ENCODE measurements around the gene UXT.

Gene UXT, protein sequence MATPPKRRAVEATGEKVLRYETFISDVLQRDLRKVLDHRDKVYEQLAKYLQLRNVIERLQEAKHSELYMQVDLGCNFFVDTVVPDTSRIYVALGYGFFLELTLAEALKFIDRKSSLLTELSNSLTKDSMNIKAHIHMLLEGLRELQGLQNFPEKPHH

DNA sequence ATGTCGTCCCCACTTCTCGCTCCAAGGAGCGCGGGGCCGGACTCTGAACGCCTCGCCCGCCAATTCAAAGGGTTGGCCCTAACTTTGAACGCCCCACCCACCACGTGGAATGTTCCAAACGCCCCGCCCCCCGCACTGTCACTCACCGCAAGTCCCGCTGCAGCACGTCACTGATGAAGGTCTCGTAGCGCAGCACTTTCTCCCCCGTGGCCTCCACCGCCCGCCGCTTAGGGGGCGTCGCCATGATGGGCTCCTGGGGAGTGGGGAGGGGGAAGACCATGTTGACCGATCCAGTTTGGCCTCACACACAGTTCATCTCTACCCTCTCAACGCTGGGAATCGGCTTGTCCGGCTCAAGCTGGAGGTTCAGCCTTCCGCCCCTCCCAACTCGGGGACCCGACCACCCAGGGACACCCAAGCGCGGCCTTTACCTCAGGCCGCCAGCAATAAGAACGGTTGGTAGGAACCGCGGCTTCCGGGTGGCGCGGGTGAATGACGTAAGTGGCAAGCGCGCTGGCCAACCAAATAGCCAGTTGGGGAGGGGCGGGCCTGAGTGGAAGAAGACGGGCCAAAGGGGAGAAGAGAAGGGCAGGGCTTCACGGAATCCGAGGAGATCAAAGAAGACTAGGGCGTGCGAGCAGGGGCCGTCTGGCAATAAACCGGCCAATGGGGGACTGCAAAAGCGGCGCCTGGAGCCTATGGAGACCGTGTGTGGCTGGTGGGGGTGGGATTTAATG, at the start of gene UXT:
UXT (minus strand) TSS at position 497 of the 737 bp plus-strand sequence; CDS start at position 244, 253 bp downstream.
- peak within 1 kb of the TSS; percentile 78 for H3K4me3 ChIP-seq (ENCODE audit: low read length)
- TF ChIP-seq, protein P1, sequence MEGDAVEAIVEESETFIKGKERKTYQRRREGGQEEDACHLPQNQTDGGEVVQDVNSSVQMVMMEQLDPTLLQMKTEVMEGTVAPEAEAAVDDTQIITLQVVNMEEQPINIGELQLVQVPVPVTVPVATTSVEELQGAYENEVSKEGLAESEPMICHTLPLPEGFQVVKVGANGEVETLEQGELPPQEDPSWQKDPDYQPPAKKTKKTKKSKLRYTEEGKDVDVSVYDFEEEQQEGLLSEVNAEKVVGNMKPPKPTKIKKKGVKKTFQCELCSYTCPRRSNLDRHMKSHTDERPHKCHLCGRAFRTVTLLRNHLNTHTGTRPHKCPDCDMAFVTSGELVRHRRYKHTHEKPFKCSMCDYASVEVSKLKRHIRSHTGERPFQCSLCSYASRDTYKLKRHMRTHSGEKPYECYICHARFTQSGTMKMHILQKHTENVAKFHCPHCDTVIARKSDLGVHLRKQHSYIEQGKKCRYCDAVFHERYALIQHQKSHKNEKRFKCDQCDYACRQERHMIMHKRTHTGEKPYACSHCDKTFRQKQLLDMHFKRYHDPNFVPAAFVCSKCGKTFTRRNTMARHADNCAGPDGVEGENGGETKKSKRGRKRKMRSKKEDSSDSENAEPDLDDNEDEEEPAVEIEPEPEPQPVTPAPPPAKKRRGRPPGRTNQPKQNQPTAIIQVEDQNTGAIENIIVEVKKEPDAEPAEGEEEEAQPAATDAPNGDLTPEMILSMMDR (conservative IDR thresholded peaks at IDR 0.05; ENCODE audit: low read length), result no peak
- DNase-seq (ENCODE audit: low read depth), result peak; percentile 97

DNA sequence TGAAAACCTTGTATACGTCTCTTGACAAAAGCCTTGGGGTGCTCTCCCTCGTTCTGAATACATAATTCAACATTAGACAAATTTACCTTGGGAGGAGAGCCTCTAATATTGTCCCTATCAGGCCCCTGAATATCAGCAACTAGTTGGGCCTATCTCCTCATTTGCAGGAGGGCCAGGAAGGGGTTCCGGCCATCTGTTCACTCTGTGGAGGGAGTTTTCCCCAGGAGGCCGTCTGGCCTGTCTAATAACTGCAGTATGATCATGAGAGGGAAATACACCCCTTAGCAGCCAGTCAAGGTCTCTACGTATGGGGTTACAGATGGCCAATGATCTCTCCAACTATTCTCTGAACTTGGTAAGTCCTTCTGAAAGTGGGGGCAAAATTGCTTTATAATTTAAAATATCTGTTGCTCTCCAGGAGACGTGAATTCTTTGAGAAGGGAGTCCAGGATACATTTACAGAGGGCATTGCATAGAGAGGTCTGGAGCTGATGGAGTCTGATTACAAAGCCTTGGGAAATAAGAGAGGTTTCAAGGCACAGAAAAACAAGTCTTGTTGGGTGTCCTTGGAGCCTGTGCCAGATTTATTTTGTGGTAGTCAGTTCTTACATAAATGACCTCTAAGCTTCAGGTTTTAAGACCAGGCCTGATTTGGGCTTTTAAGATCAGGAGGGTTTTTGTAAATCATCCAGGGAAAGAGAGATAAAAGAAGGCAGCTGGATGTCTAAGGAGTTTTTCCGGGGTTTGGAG, 48.2 kb upstream of the UXT start:
- DNase-seq (ENCODE audit: low read depth), result peak; percentile 41
- TF ChIP-seq, protein P1 (conservative IDR thresholded peaks at IDR 0.05; ENCODE audit: low read length), result no peak
- H3K4me3 ChIP-seq (ENCODE audit: low read length), result no peak overlapping the region

DNA sequence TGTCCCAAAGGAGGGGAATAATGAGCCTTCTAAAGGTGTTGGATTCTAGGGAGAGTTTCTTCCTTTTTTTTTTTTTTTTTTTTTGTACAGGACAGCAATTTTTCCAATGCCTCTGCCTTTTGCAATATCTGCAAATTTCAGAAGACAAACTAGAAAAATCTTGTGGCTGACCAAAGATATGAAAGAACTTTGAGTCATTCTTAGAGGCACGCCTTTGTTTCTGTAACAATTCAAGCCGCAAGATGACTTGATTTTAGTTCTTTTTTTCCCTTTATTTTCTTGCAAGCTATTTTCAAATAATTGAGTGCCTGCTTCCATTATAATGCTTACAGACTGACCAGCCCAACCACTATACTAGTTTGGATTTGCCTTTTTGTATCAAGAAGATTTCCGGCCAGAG, 47.6 kb upstream of the UXT start:
- TF ChIP-seq, protein P1 (conservative IDR thresholded peaks at IDR 0.05; ENCODE audit: low read length), result no peak
- no peak overlapping the region for H3K4me3 ChIP-seq (ENCODE audit: low read length)
- DNase-seq (ENCODE audit: low read depth), result peak; percentile 67

DNA sequence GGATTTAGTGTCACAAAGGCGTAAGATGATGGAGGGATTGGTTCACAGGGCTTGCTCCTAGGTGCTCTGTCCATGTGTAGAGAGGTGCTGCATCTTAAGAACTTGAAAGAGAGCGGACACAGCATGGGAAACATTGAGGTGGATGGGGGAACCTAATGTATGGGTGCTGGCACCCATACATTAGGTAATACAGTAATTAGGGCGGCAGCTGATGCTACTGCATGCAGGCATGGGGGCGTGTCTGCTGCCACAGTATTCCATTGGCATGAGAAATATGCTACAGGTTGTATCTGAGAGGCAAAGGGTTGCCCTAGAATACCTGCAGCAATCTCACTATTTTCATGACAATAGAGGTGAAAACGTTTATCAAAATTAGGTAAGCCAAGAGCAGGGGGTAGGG, 45.8 kb upstream of the UXT start:
- H3K4me3 ChIP-seq (ENCODE audit: low read length), result no peak overlapping the region
- TF ChIP-seq, protein P1 (conservative IDR thresholded peaks at IDR 0.05; ENCODE audit: low read length), result no peak
- DNase-seq (ENCODE audit: low read depth), result no peak

DNA sequence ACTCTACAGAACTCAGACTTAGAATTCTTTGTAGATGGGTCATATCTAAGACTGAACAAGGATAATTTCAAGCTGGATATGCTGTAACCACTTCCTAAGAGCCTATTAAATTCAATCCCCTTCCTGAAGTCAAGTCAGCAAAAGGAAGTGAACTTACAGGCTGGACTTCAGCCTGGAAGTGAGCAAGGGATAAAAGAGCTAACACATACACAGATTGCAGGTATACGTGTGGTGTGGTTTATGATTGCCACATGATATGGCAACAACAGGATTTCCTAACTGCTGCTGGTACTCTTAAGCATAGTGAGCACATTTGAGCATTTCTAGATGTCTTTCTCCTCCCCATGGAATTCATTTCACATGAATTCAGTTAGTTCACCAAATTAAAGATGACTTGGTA, 38.2 kb upstream of the UXT start:
- H3K4me3 ChIP-seq (ENCODE audit: low read length), result no peak overlapping the region
- peak; percentile 11 for DNase-seq (ENCODE audit: low read depth)
- TF ChIP-seq, protein P1 (conservative IDR thresholded peaks at IDR 0.05; ENCODE audit: low read length), result no peak

DNA sequence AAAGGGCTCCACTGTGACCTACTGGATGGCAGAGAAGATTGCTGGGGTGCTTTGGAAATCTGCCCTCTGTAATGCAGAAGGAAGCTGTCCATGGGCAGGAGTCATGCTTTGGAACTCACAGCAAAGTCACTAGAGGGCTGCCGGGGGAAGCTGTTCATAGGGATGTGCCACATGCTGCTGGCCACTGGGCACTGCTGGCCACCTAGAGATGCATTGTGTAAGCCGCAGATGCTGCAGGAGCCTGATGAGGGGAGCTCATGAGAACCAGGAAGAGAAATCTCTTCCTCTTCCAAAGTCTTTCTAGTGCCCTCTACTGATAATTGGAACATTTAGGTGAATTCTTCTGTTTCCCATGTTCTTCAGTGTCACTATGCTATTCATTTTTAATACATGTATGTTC, 31.2 kb upstream of the UXT start:
- no peak overlapping the region for H3K4me3 ChIP-seq (ENCODE audit: low read length)
- peak; percentile 26 for DNase-seq (ENCODE audit: low read depth)
- TF ChIP-seq, protein P1 (conservative IDR thresholded peaks at IDR 0.05; ENCODE audit: low read length), result 0 out of 2 replicates have a peak, but pooled peaks have one; percentile 13
